Body of pancreas (tissue), 4 donors: Measurements from ENCODE around the gene COL15A1.

Experiments
- POLR2A ChIP-seq, 3 donors: fragments of 450-650 bp; IDR thresholded peaks; one replicate each; pipeline ENCODE4 v1.6.1; 2016; ENCODE audit warnings: antibody characterized with exemption in 3 of 3, mild to moderate bottlenecking in 2 of 3
- TF ChIP-seq, protein P1 (sequence below), 7 experiments: fragments of 450-650 bp in 4 of 7; fragments of 200-600 bp in 3 of 7; sonication (generic) in 3 of 7; IDR thresholded peaks; one replicate each; pipeline ENCODE4 v1.5.1; 2016 to 2019; ENCODE audit warnings: antibody characterized with exemption in 7 of 7

DNA sequence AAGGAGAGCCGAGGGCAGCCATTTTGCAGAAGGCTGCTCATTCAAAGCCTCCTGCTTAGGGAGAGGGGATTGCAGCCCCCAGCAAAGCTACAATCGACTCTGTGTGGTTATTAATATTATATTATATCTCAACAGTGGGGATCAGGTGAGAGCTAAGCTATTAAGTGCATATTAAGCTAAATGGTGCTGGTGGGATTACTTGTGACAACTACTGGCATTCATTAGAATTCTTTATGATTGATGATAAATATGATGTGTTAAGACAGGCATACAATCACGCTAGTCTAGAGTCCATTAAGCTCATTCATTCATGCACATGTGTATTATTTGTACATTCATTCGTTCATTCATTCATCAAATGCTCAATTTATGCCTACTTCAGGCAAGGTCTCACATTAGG is 23.0 kb downstream of the COL15A1 start:
- TF ChIP-seq, protein P1, sequence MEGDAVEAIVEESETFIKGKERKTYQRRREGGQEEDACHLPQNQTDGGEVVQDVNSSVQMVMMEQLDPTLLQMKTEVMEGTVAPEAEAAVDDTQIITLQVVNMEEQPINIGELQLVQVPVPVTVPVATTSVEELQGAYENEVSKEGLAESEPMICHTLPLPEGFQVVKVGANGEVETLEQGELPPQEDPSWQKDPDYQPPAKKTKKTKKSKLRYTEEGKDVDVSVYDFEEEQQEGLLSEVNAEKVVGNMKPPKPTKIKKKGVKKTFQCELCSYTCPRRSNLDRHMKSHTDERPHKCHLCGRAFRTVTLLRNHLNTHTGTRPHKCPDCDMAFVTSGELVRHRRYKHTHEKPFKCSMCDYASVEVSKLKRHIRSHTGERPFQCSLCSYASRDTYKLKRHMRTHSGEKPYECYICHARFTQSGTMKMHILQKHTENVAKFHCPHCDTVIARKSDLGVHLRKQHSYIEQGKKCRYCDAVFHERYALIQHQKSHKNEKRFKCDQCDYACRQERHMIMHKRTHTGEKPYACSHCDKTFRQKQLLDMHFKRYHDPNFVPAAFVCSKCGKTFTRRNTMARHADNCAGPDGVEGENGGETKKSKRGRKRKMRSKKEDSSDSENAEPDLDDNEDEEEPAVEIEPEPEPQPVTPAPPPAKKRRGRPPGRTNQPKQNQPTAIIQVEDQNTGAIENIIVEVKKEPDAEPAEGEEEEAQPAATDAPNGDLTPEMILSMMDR (IDR thresholded peaks at IDR 0.05), result no peak
- no peak for TF ChIP-seq POLR2A (IDR thresholded peaks at IDR 0.05)
